Psoas muscle (tissue), 8 donors: ENCODE data around the gene RBM19. TPM values are rescaled to one million over a fixed set of nuclear protein-coding genes. Genes with fewer than 3 reads are reported as not detected.

ENCODE experiments used
- ATAC-seq, 4 donors: fragments of 200-7000 bp; cut with Tn5 transposase; one replicate each; pipeline ENCODE4 v1.9.1; 2020; ENCODE audit warnings: moderate library complexity in 3 of 4, mild to moderate bottlenecking in 2 of 4
- DNase-seq, 2 donors: peaks; one replicate each; pipeline ENCODE4 v3.0.0-alpha.2; 2020
- H3K27ac ChIP-seq: fragments of 200-600 bp; one replicate; pipeline ENCODE4 v1.8.0; 2022
- H3K27me3 ChIP-seq, 3 donors: fragments of 200-600 bp in 1 of 3; one replicate each; pipeline versions ENCODE4 v1.6.1 to v1.8.0; 2013 to 2022; ENCODE audit warnings: low read length in 2 of 3, mild to moderate bottlenecking in 2 of 3, moderate library complexity in 1 of 3; ENCODE audit not compliant: insufficient read depth in 3 of 3
- H3K36me3 ChIP-seq, 2 donors: fragments of 200-600 bp in 1 of 2; one replicate each; pipeline versions ENCODE4 v1.6.1 to v1.8.0; 2013 to 2022; ENCODE audit warnings: low read depth in 1 of 2, mild to moderate bottlenecking in 1 of 2, moderate library complexity in 1 of 2; ENCODE audit not compliant: insufficient read depth in 1 of 2
- H3K4me1 ChIP-seq: fragments of 200-600 bp; one replicate; pipeline ENCODE4 v1.8.0; 2022
- H3K4me3 ChIP-seq: fragments of 200-600 bp; one replicate; pipeline ENCODE4 v1.8.0; 2022; ENCODE audit warnings: mild to moderate bottlenecking
- H3K9me3 ChIP-seq: fragments of 200-600 bp; one replicate; pipeline ENCODE4 v1.8.0; 2022
- CTCF ChIP-seq: fragments of 200-600 bp; IDR thresholded peaks from one replicate; pipeline ENCODE4 v1.8.0; 2022; ENCODE audit warnings: antibody characterized with exemption
- WGBS, 3 donors: extraction: QIAGEN DNeasy Blood & Tissue Kit; methylation state at CpG; one replicate each; pipeline versions ENCODE4 v1.1.6 to v1.1.7; 2013; 5-methylcytosine and 5-hydroxymethylcytosine counted together
- intact Hi-C, 2 donors: fragments of 100-400 bp; cut with DNase I; formaldehyde crosslinking; loops; one replicate each; pipeline versions ENCODE4 v1.11.0 to v1.14.2; 2022
- polyA plus RNA-seq, 3 donors: library from polyadenylated mRNA; stranded (reverse); fragments of 200-250 nt; gene quantifications; one replicate each; pipeline ENCODE4 v1.2.3, GENCODE V29; 2013
- total RNA-seq, 4 donors: library from RNA; stranded (reverse); fragmentation: NEBNext Ultra II Directional in 2 of 4; extraction: Animal tissue kit (Norgen Biotek cat#: 25700) in 2 of 4; gene quantifications; one replicate each; pipeline versions ENCODE4 v1.2.1 to v1.2.4, GENCODE V29; 2021 to 2023
- donor health status: healthy with polysubstance abuse.
- donor health status: DM: no; HTN: no; CAD: no; lungs with moderate emphysema.
- donor health status: Bipolar disorder and iron deficiency.
- donor health status: healthy.
- donor health status: DM: yes; HTN: yes; CAD: no.
- donor health status: DM: no; HTN: no; CAD: no.
- donor health status: DM: no; HTN: no; CAD: no.
- donor health status: DM: yes; HTN: yes; CAD: no.

RBM19 gene
- total and polyA plus RNA-seq, 7 donors: 14.2 to 59.4 (median 25.7) TPM

DNA sequence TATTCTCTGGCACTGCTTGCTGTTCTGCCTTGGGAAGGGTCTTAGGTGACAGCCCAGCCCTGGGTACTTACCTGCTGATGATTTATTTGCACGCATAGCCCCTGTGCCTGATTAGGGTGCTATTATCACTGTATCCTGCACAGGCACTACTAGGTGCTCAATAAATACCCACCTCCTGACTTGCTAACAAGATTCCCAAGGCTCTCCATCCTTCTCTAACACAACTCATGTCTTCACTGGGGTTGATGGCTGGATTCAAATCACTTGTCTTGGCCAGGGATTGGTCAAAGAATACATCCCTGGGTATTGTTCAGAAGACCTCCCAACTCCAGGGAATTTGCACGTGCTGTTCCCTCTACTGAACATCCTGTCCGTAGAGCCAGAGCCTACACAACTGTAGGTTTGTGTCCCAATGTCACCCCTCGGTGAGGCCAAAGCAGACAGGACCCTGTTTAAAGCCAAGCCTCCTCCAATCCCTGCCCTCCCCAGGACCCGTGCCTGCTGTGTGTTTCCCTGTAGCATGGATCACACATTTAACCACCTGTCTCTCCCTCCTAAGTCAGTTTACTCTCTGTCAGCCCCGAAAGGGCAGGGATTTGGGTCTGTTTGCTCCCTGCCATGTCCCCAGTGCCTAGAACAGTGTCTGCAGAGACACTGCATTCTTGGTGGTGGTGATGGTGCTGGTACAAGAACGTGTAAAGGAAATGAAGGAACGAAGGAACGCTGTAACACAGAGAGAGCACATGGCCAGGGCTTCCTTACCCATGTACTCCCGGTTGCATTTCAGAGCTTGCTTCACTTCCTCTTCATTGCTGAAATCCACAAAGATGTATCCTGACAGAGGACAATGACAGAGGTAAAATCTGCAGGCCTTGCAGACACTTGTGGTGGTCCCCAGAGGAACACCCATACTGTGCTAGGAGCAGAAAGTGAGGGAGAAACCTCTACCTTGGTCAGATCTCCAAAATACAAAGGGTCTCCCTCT lies 16.5 kb downstream of the RBM19 start:
- TF ChIP-seq CTCF: no peak

GRCh38 chr12:113948151-113948914 lies 17.8 kb downstream of the RBM19 start:
- no peak for TF ChIP-seq CTCF
- Histone ChIP-seq H3K27me3 (no peaks in the 10 kb centered on the region), H3K4me3 (no peak overlapping the region), H3K27ac (no peak overlapping the region), H3K36me3 (peaks cover 18 to 96% of the 10 kb centered on the region in 2 donors), H3K9me3 (no peaks in the 10 kb centered on the region), H3K4me1 (no peaks in the 10 kb centered on the region)
- intact Hi-C loops: no loop called here
- DNase-seq (no peak), ATAC-seq (no peak)
- WGBS, 3 donors: 88 to 93% (median 92%) methylated on average over 17 of the region's 17 CpGs

More for the DNA sequence above, 16.5 kb downstream of the RBM19 start:
- ATAC-seq (no peak), DNase-seq (no peak)
- Histone ChIP-seq H3K4me1 (no peaks in the 10 kb centered on the region), H3K27me3 (no peaks in the 10 kb centered on the region), H3K4me3 (no peak overlapping the region), H3K27ac (no peak overlapping the region), H3K36me3 (peaks cover 18 to 98% of the 10 kb centered on the region in 2 donors), H3K9me3 (no peaks in the 10 kb centered on the region)
- WGBS, 3 donors: 86 to 93% (median 86%) methylated on average over 10 of the region's 10 CpGs
- intact Hi-C loops: no loop called here

- Histone ChIP-seq H3K4me1 (no peaks in the 10 kb centered on the region), H3K27me3 (no peaks in the 10 kb centered on the region), H3K4me3 (no peak overlapping the region), H3K36me3 (peaks cover 26 to 98% of the 10 kb centered on the region in 2 donors), H3K9me3 (no peaks in the 10 kb centered on the region), H3K27ac (no peak overlapping the region)
- intact Hi-C loops: no loop called here
- ATAC-seq: no peak
- WGBS, 3 donors: 94 to 95% (median 95%) methylated on average over 8 of the region's 8 CpGs
- DNase-seq: no peak
- no peak for TF ChIP-seq CTCF
These were observed 19.9 kb downstream of the RBM19 start for GRCh38 chr12:113946175-113946574.

GRCh38 chr12:113945174-113946173 lies 20.7 kb downstream of the RBM19 start:
- DNase-seq (no peak), ATAC-seq (no peak)
- Histone ChIP-seq H3K36me3 (peaks cover 27 to 98% of the 10 kb centered on the region in 2 donors), H3K4me1 (no peaks in the 10 kb centered on the region), H3K4me3 (no peak overlapping the region), H3K27me3 (no peaks in the 10 kb centered on the region), H3K9me3 (no peaks in the 10 kb centered on the region), H3K27ac (no peak overlapping the region)
- no peak for TF ChIP-seq CTCF
- intact Hi-C loops: no loop called here
- 91 to 95% (median 92%) methylated on average over 20 of the region's 20 CpGs for WGBS, 3 donors
